Hindlimb muscle (tissue), 1 donor: Measurements from ENCODE around the gene TBC1D3G. TPM values are rescaled to one million over a fixed set of nuclear protein-coding genes. Genes with fewer than 3 reads are reported as not detected.
"Not testable (repeated sequence)": the region's sequence is repeated elsewhere in the genome, so short reads cannot be mapped to it uniquely, and the experiment has no call there.

ENCODE experiments used
- DNase-seq: peaks from one replicate; pipeline ENCODE4 v3.0.0-alpha.2; 2013
- polyA plus RNA-seq: library from polyadenylated mRNA; unstranded; fragments of 120-200 nt; gene quantifications from one replicate; pipeline ENCODE4 v1.2.1, GENCODE V29; 2013; ENCODE audit not compliant: insufficient read length

The TBC1D3G gene
- not detected for polyA plus RNA-seq

DNA sequence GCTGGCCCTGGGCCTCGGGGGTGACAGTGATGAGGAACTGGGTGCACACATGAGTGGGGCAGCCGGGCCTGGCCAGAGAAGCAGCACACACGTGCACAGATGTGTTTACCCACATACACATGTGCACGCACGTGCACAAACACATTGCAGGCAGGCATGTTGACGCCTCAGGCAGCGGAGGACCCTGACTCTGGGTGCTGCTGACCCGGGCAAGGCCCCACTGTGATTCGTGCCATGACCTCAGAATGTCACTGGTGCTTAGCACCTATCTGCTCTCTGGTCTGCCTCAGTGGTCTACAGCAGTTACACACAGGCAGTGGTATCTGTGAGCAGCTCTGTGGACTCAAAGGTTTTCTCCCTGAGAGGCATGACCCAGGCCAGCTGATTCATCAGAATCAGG is at the start of gene TBC1D3G:
Gene TBC1D3G (plus strand): TSS at position 301 of the 400 bp plus-strand sequence. CDS start 1,528 bp downstream, outside the sequence.
- DNase-seq: not testable (repeated sequence)

DNA sequence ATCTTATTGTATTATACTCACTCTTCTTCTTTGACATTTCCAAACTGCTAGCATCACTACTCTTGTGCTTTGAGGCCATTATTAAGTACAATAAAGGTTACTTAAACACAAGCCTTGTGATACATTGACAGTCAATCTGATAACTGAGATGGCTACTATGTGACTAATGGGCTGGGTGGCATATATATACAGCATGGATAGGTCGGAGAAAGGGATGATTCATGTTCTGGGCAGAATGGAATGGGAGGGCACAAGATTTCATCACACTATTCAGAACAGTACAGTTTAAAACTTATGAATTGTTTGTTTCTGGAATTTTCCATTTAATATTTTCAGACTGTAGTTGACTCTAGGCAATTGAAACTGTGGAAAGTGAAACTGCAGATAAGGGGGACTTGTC is 40.4 kb upstream of the TBC1D3G start:
- not testable (repeated sequence) for DNase-seq

DNA sequence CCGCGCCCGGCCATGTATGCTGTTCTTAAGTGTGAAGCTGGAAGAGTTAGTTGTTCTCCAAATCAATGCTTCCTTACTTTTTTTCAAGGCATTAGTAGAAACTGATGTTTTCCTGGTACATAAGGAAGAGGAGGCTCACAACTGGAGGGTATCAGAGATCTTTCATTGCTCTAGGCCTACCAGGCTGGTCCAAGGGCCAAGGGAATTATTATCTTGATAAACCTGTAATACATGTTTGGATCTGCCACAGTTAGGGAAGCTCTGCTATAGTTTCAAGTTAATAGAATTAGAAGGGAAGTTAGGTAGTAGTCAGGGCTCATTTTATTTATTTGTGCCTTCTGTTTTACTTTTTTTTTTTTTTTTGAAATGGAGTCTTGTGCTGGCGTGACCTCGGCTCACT is 39.5 kb upstream of the TBC1D3G start:
- DNase-seq: not testable (repeated sequence)

DNA sequence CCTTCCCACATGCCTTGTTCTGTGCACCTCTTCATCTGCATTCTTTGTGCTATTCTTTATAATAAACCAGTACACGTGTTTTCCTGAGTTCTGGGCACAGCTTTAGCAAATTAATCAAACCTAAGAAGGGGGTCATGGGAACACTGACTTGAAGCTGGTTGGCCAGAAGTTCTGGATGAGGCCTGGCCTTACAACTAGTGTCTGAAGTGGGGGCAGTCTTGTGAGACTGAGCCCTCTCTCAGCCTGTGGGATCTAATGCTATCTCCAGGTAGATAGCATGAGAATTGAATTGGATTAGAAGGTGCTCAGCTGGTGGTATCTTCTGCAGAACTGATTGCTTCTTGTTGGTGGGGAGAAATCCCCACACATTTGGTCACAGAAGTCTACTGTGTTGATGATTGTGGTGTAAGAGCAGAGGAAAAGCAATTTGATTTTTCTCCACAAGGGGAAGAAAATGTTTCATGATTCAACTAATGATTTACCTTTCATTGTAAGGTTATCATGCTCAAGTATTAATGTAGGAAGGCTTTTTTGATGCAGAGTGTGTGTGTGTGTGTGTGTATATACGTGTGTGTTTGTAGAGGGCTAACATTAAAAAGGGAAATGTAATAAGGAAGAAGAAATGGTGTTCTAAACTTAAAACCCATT is 33.6 kb upstream of the TBC1D3G start:
- DNase-seq: not testable (repeated sequence)

DNA sequence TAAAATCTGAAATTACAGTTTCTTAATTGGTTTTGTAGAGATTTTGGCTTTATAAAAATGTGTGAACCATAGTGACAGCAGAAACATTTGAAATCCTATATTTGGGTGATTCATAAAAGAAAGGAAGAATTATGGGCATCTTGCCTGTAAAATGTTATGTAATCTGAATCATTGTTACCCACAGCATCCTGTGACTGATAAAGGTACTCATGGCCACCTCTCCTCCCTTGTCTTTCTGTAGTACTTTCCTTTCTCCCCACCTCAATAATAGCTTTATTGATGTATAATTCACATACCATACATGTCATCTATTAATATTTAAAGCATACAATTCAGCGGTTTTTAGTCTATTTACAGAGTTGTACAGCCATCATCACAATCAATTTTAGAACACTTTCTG is 28.5 kb upstream of the TBC1D3G start:
- DNase-seq: not testable (repeated sequence)

GRCh38 chr17:36315736-36316135 is 7.9 kb upstream of the TBC1D3G start:
- DNase-seq: not testable (repeated sequence)

- DNase-seq: not testable (repeated sequence)
Observed at GRCh38 chr17:36362496-36362895, 38.8 kb downstream of the TBC1D3G start.

DNA sequence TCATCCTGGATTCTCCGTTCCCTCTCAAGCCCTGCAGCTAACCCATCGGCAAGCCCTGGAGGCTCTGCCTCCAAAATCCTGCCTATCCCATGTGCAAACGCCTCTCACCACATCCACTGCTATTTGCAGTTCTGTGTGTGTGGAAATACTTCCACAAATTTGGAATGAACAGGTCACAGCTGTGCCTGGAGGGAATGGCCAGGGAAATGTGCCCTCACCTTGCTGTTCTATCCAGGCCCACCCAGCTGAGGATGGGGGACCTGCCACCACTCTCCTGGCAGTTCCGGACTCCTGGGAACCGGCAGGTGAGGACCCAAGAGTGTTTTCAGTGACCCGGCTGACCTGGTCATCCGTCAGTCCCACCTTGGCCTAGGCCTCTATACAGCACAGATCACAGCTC is 52.3 kb downstream of the TBC1D3G start:
- DNase-seq: not testable (repeated sequence)

Other genes with a start within 250 kb of the TBC1D3G start
- gene CCL3, start 233.7 kb upstream of the TBC1D3G start, polyA plus RNA-seq: 5.8 TPM
- gene CCL4, start 220.1 kb upstream of the TBC1D3G start, polyA plus RNA-seq: 3.2 TPM
- gene TBC1D3B, start 147.2 kb upstream of the TBC1D3G start, polyA plus RNA-seq: 10.9 TPM
- gene CCL3L1, start 127.1 kb upstream of the TBC1D3G start, polyA plus RNA-seq: 0.65 TPM
- gene CCL4L2, start 112.8 kb upstream of the TBC1D3G start, polyA plus RNA-seq: 1.3 TPM
- gene TBC1D3I, start 59.3 kb upstream of the TBC1D3G start, polyA plus RNA-seq: not detected
- not detected for gene TBC1D3H, start 64.6 kb downstream of the TBC1D3G start, polyA plus RNA-seq
- 53.9 TPM for gene ZNHIT3, start 162.8 kb downstream of the TBC1D3G start, polyA plus RNA-seq
- gene MYO19, start 211.0 kb downstream of the TBC1D3G start, polyA plus RNA-seq: 36.4 TPM
- 8.0 TPM for gene PIGW, start 211.1 kb downstream of the TBC1D3G start, polyA plus RNA-seq
- 62.4 TPM for gene GGNBP2, start 221.0 kb downstream of the TBC1D3G start, polyA plus RNA-seq